A549 (cell line): ENCODE measurements around the gene CYB5RL. TPM values are rescaled to one million over a fixed set of nuclear protein-coding genes. Genes with fewer than 3 reads are reported as not detected.

Source experiments
- ATAC-seq, 2 experiments: fragments of 200-7000 bp in 1 of 2; fragments of >200 bp in 1 of 2; cut with Nextera tagmentation in 1 of 2; cut with Tn5 transposase in 1 of 2; 3 replicates each; pipeline versions ENCODE4 v1.8.0 to v1.9.1; 2018 to 2020; ENCODE audit warnings: mild to moderate bottlenecking in 1 of 2, moderate library complexity in 1 of 2
- CTCF ChIA-PET: fragments of 300-600 bp; sonication (Branson Sonifier 250); formaldehyde crosslinking; extraction: SDS; loops from one replicate; lab custom pipeline; 2021; ENCODE audit warnings: antibody characterized with exemption, inconsistent platforms; lab: Yijun Ruan, JAX
- POLR2A ChIA-PET: fragments of 350-600 bp; formaldehyde crosslinking; extraction: SDS; loops from one replicate; lab custom pipeline; 2021; ENCODE audit warnings: antibody characterized with exemption, inconsistent platforms; lab: Yijun Ruan, JAX
- DNase-seq, 2 experiments: peaks; one replicate each; pipeline versions ENCODE4 v3.0.0 to v3.0.0-alpha.2; 2011 to 2016; ENCODE audit warnings: low read depth in 1 of 2, low spot score in 1 of 2
- FAIRE-seq: peaks from 2 replicates; lab custom pipeline; 2011; peaks lifted over from hg19 to GRCh38; lab: Jason Lieb, UNC
- H3K27ac ChIP-seq, 2 experiments: fragments of >200 bp; sonication (Bioruptor Twin); formaldehyde crosslinking; 3 replicates each; pipeline ENCODE4 v1.5.1; 2016 to 2017
- H3K4me1 ChIP-seq: fragments of >200 bp; sonication (Bioruptor Twin); formaldehyde crosslinking; 3 replicates; pipeline ENCODE4 v1.6.1; 2016
- H3K4me2 ChIP-seq: fragments of >200 bp; sonication (Bioruptor Twin); formaldehyde crosslinking; 3 replicates; pipeline ENCODE4 v1.6.1; 2016
- H3K4me3 ChIP-seq: fragments of >200 bp; sonication (Bioruptor Twin); formaldehyde crosslinking; 3 replicates; pipeline ENCODE4 v1.5.1; 2016
- H3K9me3 ChIP-seq: fragments of >200 bp; sonication (Bioruptor Twin); formaldehyde crosslinking; 3 replicates; pipeline ENCODE4 v1.6.1; 2016
- CBX8 ChIP-seq: fragments of 200-600 bp; sonication (generic); IDR thresholded peaks from 2 replicates; pipeline ENCODE4 v1.6.1; 2016
- CEBPB ChIP-seq, 2 experiments: fragments of >200 bp in 1 of 2; sonication (Bioruptor Twin) in 1 of 2; formaldehyde crosslinking in 1 of 2; IDR thresholded peaks; 2 replicates each; pipeline ENCODE4 v1.6.1; 2012 to 2016
- CHD2 ChIP-seq: fragments of 150-350 bp; IDR thresholded peaks from 2 replicates; pipeline ENCODE4 v1.6.1; 2014; ENCODE audit warnings: low read length; ENCODE audit not compliant: partially characterized antibody
- CTCF ChIP-seq: fragments of >200 bp; sonication (Bioruptor Twin); formaldehyde crosslinking; IDR thresholded peaks from 3 replicates; pipeline ENCODE4 v1.5.1; 2016
- EHMT2 ChIP-seq: fragments of 200-600 bp; sonication (generic); IDR thresholded peaks from 2 replicates; pipeline ENCODE4 v1.6.1; 2016; ENCODE audit warnings: antibody characterized with exemption, low read depth, mild to moderate bottlenecking, moderate library complexity
- ELK1 ChIP-seq: fragments of 150-350 bp; IDR thresholded peaks from 2 replicates; pipeline ENCODE4 v1.6.1; 2014; ENCODE audit warnings: low read depth, mild to moderate bottlenecking, low read length
- EP300 ChIP-seq, 2 experiments: fragments of >200 bp; sonication (Bioruptor Twin); formaldehyde crosslinking; IDR thresholded peaks; 2 replicates in 1 of 2; 3 replicates in 1 of 2; pipeline ENCODE4 v1.6.1; 2016 to 2017
- ESRRA ChIP-seq: fragments of 150-350 bp; IDR thresholded peaks from 2 replicates; pipeline ENCODE4 v1.6.1; 2014; ENCODE audit warnings: mild to moderate bottlenecking, low read length, borderline replicate concordance
- HDAC2 ChIP-seq: fragments of 200-600 bp; sonication (generic); IDR thresholded peaks from 2 replicates; pipeline ENCODE4 v1.6.1; 2016
- HOXA7 ChIP-seq: fragments of 250-450 bp; sonication (Bioruptor Pico); IDR thresholded peaks from 2 replicates; pipeline ENCODE4 v1.5.0; 2020; ENCODE audit warnings: mild to moderate bottlenecking, moderate library complexity
- JUN ChIP-seq, 2 experiments: fragments of >200 bp; sonication (Bioruptor Twin); formaldehyde crosslinking; IDR thresholded peaks; 2 replicates in 1 of 2; 3 replicates in 1 of 2; pipeline ENCODE4 v1.6.1; 2016 to 2017
- KDM1A ChIP-seq: fragments of 200-600 bp; sonication (generic); IDR thresholded peaks from 2 replicates; pipeline ENCODE4 v1.6.1; 2016; ENCODE audit warnings: low read depth, mild to moderate bottlenecking
- NFE2L2 ChIP-seq: fragments of 150-350 bp; conservative IDR thresholded peaks from 2 replicates; pipeline ENCODE4 v1.6.1; 2014; ENCODE audit warnings: low read length
- NPAS2 ChIP-seq: fragments of 250-450 bp; sonication (Bioruptor Pico); IDR thresholded peaks from 2 replicates; pipeline ENCODE4 v1.8.0; 2022; ENCODE audit warnings: mild to moderate bottlenecking, moderate library complexity, borderline replicate concordance
- NR3C1 ChIP-seq: fragments of >200 bp; sonication (Bioruptor Twin); formaldehyde crosslinking; IDR thresholded peaks from 3 replicates; pipeline ENCODE4 v1.6.1; 2017
- PHF8 ChIP-seq: fragments of 200-600 bp; sonication (generic); IDR thresholded peaks from 2 replicates; pipeline ENCODE4 v1.6.1; 2016; ENCODE audit warnings: low read depth, mild to moderate bottlenecking, antibody characterized with exemption, moderate library complexity, borderline replicate concordance
- ZNF302 ChIP-seq: fragments of 250-450 bp; sonication (Bioruptor Pico); IDR thresholded peaks from 2 replicates; pipeline ENCODE4 v1.9.0; 2021; ENCODE audit warnings: inconsistent platforms, mild to moderate bottlenecking, moderate library complexity
- WGBS: methylation state at CpG from one replicate; pipeline ENCODE4 v1.1.6; 2017; ENCODE audit errors: missing lambda C conversion rate; 5-methylcytosine and 5-hydroxymethylcytosine counted together
- polyA plus RNA-seq, 4 experiments: library from polyadenylated mRNA; depleted of rRNA in 3 of 4; stranded (reverse); fragments of >200 nt; fragmentation: RNase III in 1 of 4; extraction: RNeasy Plus Mini Kit Qiagen cat#74134 plus additional on column Dnase treatment in 1 of 4; gene quantifications; 2 replicates in 3 of 4; 3 replicates in 1 of 4; pipeline ENCODE4 v1.2.3, GENCODE V29; 2011 to 2017

Gene CYB5RL
- polyA plus RNA-seq, 2 of the 4 experiments (the other 2 are of a cell fraction): 3.6 to 4.2 TPM

GRCh38 chr1:54163573-54163972 lies 36.3 kb downstream of the CYB5RL start:
- 75% methylated on average over 5 of the region's 5 CpGs for WGBS
- no peak overlapping the region for H3K4me2 ChIP-seq
- no peak for TF ChIP-seq NR3C1
- TF ChIP-seq, all 56 proteins: peak for 0
- Histone ChIP-seq H3K4me3 (no peak overlapping the region), H3K9me3 (no peaks in the 10 kb centered on the region), H3K27ac (no peak overlapping the region), H3K4me1 (peaks cover 3% of the 10 kb centered on the region; the same call in 1 of the 3 replicates)
- POLR2A ChIA-PET: no interaction called here
- ATAC-seq (no peak), DNase-seq (no peak), FAIRE-seq (no peak)
- CTCF ChIA-PET: no interaction called here

- ChIA-PET CTCF (interaction anchor here (1.4 kb wide), 1 partner anchor 10 kb away, joined by 3 read pairs; no protein-coding TSS in a partner anchor), POLR2A (no interaction called here)
- H3K27ac ChIP-seq: no peak overlapping the region
- no peak overlapping the region for H3K4me2 ChIP-seq
- H3K9me3 ChIP-seq: no peaks in the 10 kb centered on the region
- no peak; a peak in 1 of 6 replicates for ATAC-seq
- 46% methylated on average over 2 of the region's 3 CpGs for WGBS
- peaks cover 8% of the 10 kb centered on the region for H3K4me1 ChIP-seq
- no peak for TF ChIP-seq PHF8
- TF ChIP-seq, all 56 proteins: peak for 0
- H3K4me3 ChIP-seq: no peak overlapping the region
- no peak for FAIRE-seq
- DNase-seq: no peak
Observed at GRCh38 chr1:54163051-54163450, 36.8 kb downstream of the CYB5RL start.

- Histone ChIP-seq H3K4me1 (peaks cover 14% of the 10 kb centered on the region), H3K4me2 (no peak overlapping the region), H3K4me3 (no peak overlapping the region), H3K27ac (no peak overlapping the region), H3K9me3 (no peaks in the 10 kb centered on the region)
- no peak for DNase-seq
- 80% methylated on average over 6 of the region's 6 CpGs for WGBS
- ChIA-PET POLR2A (no interaction called here), CTCF (interaction anchor here (1.0 to 1.7 kb wide), 3 partner anchors 9 to 40 kb away, joined by 3 to 4 read pairs (median 3); no protein-coding TSS in a partner anchor)
- TF ChIP-seq EP300 (IDR thresholded peaks at IDR 0.05): no peak
- TF ChIP-seq ELK1: no peak
- no peak for TF ChIP-seq NPAS2 (CRISPR knock-in tag)
- TF ChIP-seq EHMT2: no peak
- no peak for TF ChIP-seq CBX8
- no peak for TF ChIP-seq CTCF
- TF ChIP-seq ESRRA: no peak
- ATAC-seq: no peak
- FAIRE-seq: no peak
Observed at GRCh38 chr1:54161495-54162168, 38.2 kb downstream of the CYB5RL start.

GRCh38 chr1:54160351-54160750 lies 39.5 kb downstream of the CYB5RL start:
- ATAC-seq (no peak), FAIRE-seq (no peak), DNase-seq (no peak)
- CTCF ChIA-PET: interaction anchor here (0.7 kb wide), 1 partner anchor 329 kb away, joined by 3 read pairs; no protein-coding TSS in a partner anchor
- Histone ChIP-seq H3K4me1 (peaks cover 14% of the 10 kb centered on the region), H3K4me3 (no peak overlapping the region), H3K27ac (0 out of 6 replicates have a peak overlapping the region, but pooled peaks of 1 of the 2 experiments have one; percentile 65), H3K4me2 (no peak overlapping the region), H3K9me3 (no peaks in the 10 kb centered on the region)
- POLR2A ChIA-PET: no interaction called here
- TF ChIP-seq CEBPB (IDR thresholded peaks at IDR 0.05) (no peak), ESRRA (no peak), KDM1A (no peak), NPAS2 (CRISPR knock-in tag) (no peak), HOXA7 (CRISPR knock-in tag) (no peak), CHD2 (no peak), NR3C1 (no peak), ZNF302 (no peak), HDAC2 (no peak), NFE2L2 (no peak), JUN (IDR thresholded peaks at IDR 0.05) (no peak)
- WGBS: 52% methylated on average over 3 of the region's 3 CpGs
